ENCODE data around the gene DOLK.

GRCh38 chr9:128972956-128973355 lies 25.6 kb upstream of the DOLK start:
- TF ChIP-seq CTCF (conservative IDR thresholded peaks at IDR 0.05; ENCODE audit: low read depth, low read length): no peak
- TF ChIP-seq ELK1 (IDR thresholded peaks at IDR 0.05; ENCODE audit: borderline replicate concordance, low read depth, low read length): no peak
- no peak for TF ChIP-seq CEBPB (IDR thresholded peaks at IDR 0.05; ENCODE audit: low read depth, low read length)

All from IMR-90 (cell line).